ENCODE measurements around the gene TP53BP2. TPM values are rescaled to one million over a fixed set of nuclear protein-coding genes. Genes with fewer than 3 reads are reported as not detected.
A peak's percentile ranks its signal among the peaks of the same experiment; 100 is the strongest.

Gene TP53BP2
- total RNA-seq, 1 donor from 2014 or later: 24.9 TPM

DNA sequence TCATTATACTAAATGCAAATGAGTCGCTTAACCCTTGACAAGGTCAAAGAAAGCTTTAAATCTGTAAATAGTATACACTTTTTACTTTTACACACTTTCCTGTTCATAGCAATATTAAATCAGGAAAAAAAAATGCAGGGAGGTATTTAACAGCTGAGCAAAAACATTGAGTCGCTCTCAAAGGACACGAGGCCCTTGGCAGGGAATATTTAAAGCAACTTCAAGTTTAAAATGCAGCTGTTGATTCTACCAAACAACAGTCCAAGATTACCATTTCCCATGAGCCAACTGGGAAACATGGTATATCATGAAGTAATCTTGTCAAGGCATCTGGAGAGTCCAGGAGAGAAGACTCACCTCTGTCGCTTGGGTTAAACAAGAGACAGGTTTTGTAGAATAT is 70.7 kb downstream of the TP53BP2 start:
- intact Hi-C loops (cut with DNase I): no loop called here
- DNase-seq (ENCODE audit: low spot score): no peak

DNA sequence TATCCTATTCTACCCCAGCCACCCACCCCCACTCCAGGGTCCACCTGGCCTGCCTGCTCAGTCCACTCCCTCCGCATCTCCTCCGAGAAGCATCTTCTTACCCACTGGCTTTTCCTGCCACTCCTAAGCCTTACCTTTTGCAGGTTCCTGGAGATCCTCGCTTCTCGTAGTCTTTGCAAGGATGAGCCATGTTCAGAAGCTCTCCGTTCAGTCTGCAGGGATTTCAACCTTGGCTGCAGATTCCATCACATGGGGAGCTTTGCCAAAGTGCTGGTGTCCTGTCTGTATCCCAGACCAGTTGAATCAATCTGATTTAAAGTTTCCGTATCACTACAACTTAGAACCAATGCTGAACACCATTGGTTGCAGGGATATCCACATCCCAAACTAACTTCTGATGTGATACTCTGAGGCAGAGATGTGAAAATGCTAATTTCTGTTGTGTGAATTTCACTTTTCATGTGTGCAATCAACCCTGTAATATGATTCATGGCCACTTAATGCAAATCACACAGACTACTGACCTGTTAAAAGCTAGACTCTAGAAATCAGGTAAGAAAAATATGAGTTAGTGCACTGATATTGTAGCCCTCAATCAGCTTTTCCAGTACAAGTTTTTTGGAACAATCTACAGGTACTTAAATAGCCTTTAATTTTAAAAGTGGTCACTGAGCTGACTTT is 71.5 kb downstream of the TP53BP2 start:
- intact Hi-C loops (cut with DNase I): no loop called here
- DNase-seq (ENCODE audit: low spot score): no peak

GRCh38 chr1:223772771-223773160 is 73.0 kb downstream of the TP53BP2 start:
- intact Hi-C loops (cut with DNase I): no loop called here

GRCh38 chr1:223771814-223772770 is 73.7 kb downstream of the TP53BP2 start:
- intact Hi-C loops (cut with DNase I): loop anchor here (2.0 kb wide), 1 partner anchor 75 kb away; no protein-coding TSS in a partner anchor
- DNase-seq (ENCODE audit: low spot score): no peak

More at GRCh38 chr1:223772771-223773160, 73.0 kb downstream of the TP53BP2 start:
- DNase-seq (ENCODE audit: low spot score): no peak

- intact Hi-C loops (cut with DNase I): loop anchor here (2.0 kb wide), 1 partner anchor 75 kb away; no protein-coding TSS in a partner anchor
- no peak for DNase-seq (ENCODE audit: low spot score)
Observed at GRCh38 chr1:223771469-223771813, 74.3 kb downstream of the TP53BP2 start.

- intact Hi-C loops (cut with DNase I): loop anchor here (2.0 kb wide), 1 partner anchor 76 kb away; no protein-coding TSS in a partner anchor
- no peak for DNase-seq (ENCODE audit: low spot score)
Observed at GRCh38 chr1:223770621-223771315, 75.0 kb downstream of the TP53BP2 start.

DNA sequence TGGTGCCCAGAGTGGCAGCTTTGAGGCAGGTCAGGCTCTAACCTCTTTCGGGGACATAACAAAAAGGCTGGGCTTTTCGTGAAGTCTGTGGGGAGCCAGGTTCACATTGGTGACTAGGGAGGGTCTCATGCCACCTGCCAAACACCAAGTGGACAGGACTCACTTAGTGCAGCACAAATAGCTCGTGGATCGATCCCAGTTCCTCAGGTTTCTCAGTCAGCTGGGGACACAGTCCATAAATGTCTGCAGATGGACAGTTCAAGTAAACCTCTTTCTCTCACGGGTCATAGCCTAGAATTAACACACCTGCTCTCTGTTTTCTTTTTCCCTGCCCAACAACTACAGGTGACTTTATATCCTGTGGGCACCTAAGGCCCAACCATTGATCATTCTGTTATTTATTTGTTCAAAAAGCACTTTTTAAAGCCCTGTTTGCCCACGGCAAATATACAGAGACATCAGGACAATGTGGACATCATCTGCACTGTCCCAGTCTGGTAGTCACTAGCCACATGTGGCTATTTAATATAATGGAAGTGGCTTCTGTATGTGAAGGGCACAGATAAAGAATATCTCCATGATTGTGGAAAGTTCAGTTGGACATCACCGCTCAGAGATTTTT is 79.9 kb downstream of the TP53BP2 start:
- DNase-seq (ENCODE audit: low spot score): no peak
- intact Hi-C loops (cut with DNase I): no loop called here

DNA sequence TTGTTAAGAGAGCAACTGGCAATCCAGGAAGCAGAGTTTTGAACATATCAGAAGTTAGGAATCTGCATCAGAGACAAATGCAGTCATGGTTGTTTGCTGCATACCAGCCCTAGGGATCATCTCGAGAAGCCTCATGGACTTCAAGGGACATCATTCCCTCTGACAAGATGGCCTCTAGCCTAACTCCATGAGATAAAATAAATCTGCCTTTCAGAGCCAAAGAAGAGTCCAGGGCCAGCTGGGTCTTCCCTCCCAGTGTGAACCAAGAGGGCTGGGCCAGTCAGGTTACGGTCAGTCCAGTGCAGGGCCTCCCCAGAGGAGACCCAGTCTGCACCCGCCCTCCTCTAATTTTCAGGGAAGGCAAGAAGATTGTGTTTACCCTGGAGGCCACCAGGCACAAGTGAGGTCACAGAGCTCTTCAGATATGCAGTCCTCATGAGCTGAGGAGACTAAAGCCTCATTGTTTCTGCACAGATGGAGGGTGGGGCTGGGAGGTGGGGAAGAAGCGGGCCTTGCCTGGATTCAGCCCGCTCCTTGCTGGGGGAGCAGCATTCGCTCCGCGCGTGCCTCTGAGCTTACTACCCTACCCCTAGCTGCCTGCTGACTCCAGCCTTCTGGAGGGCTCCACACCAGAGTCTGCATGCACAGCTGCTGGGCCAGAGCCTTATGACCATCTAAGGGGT is 80.6 kb downstream of the TP53BP2 start:
- intact Hi-C loops (cut with DNase I): no loop called here
- DNase-seq (ENCODE audit: low spot score): no peak

DNA sequence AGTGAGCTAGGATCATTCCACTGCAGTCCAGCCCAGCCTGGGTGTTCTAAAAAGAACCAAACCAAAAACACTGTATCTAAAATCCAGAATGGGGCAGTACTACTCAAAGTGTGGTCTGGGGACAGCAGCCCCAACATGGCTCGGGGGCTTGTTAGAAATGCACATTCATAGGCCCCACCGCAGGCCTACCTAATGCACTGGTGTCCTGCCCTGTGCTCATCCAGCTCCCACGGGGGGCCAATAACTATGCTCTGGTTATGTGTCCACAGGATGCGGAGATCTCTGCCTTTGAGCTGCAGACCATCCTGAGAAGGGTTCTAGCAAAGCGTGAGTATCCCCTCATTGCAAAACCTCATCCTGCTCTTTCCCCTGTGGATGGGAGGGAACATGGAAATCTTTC is 81.9 kb downstream of the TP53BP2 start:
- DNase-seq (ENCODE audit: low spot score): no peak
- intact Hi-C loops (cut with DNase I): no loop called here

DNA sequence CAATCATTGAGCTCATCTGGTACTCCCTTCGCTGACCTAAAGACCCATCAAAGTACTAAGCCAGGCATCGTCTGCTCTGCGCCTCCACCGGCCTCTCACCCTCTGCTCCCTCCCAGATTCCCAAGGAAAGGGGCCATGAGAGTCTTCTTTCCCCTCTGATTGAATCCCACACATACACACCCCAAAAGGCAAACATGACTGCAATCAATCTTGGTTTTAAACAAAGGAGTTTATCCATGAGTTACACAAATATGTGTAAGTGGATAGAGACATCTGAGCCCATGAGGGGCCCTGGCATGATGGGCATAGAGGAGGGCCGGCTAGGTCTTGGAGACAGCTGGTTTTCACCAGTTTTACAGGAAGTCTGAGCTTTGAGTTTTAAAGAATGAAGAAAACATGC is 82.5 kb downstream of the TP53BP2 start:
- no peak for DNase-seq (ENCODE audit: low spot score)
- intact Hi-C loops (cut with DNase I): no loop called here

- no peak for DNase-seq (ENCODE audit: low spot score)
- intact Hi-C loops (cut with DNase I): no loop called here
Observed at GRCh38 chr1:223761411-223761810, 84.3 kb downstream of the TP53BP2 start.

GRCh38 chr1:223760833-223761232 is 84.9 kb downstream of the TP53BP2 start:
- DNase-seq (ENCODE audit: low spot score): no peak
- intact Hi-C loops (cut with DNase I): no loop called here

- DNase-seq (ENCODE audit: low spot score): no peak
- intact Hi-C loops (cut with DNase I): no loop called here
Observed at GRCh38 chr1:223759273-223759672, 86.5 kb downstream of the TP53BP2 start.

DNA sequence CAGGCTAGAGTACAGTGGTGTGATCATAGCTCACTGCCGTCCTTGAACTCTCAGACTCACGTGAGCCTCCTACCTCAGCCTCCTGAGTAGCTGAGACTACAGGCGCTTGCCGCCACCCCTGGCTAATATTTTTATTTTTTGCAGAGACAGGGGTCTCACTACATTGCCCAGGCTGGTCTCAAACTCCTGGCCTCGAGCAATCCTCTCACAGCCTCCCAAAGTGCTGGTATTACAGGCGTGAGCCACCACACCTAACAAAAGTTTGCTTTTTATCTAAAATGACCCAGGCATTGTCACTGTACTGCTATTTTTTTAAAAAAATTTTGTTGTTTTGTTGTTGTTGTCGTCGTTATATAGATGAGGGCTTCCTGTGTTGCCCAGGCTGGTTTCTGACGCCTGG is 87.0 kb downstream of the TP53BP2 start:
- no peak for DNase-seq (ENCODE audit: low spot score)
- intact Hi-C loops (cut with DNase I): no loop called here

GRCh38 chr1:223756806-223757700 is 88.7 kb downstream of the TP53BP2 start:
- intact Hi-C loops (cut with DNase I): no loop called here
- DNase-seq (ENCODE audit: low spot score): no peak

DNA sequence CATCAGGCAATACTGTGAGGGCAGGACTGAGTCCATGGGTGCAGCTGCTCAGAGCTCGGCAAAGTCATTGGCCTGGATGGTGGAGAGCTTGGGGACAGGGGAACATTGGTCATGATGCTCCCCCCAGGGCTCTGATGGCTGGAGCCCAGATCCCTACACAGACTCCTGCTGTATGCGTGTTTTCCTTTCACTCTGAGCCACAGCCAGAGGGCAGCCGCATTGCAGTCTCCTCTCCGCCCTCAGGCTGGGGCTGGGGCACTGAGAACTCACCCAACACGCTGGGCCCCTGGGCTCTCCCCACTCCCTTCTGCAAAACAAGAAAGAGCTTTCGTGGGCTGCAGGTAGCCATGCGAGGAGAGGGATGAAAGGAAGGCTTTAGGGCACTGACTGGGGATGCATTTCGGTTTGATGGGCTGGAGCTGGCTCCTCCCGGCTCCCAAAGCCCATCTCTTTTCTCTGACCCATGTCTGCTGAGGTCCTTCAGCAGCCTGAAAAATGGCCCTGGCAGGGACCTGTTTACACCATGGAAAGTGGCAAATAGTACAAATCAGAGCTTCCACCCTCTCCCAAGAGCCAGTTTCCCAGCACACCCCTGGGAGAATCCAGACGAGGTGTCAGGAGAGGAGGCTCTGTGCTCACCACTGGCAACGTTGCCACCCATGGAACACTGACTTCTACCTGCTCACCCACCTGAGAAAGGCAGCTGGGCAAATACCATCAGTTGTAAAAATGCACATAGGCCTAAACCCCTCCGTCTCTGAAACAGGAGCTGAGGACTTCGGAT is 89.6 kb downstream of the TP53BP2 start:
- intact Hi-C loops (cut with DNase I): no loop called here
- peak; percentile 56 for DNase-seq (ENCODE audit: low spot score)

DNA sequence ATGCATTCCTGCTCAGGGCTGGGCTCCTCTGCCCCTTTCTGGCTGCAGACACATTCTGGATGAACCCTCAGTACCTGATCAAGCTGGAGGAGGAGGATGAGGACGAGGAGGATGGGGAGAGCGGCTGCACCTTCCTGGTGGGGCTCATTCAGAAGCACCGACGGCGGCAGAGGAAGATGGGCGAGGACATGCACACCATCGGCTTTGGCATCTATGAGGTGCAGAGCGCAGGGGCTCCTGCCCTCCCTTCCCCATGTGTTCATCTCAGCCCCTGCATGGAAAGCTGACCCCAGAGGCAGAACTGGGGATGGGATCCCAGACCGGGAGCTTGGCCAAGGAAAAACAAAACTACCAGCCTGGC is 90.3 kb downstream of the TP53BP2 start:
- intact Hi-C loops (cut with DNase I): no loop called here
- no peak for DNase-seq (ENCODE audit: low spot score)

All from cardiac septum (tissue), 1 donor.